DND-41 (cell line): ENCODE data around the gene SLC4A7.

Experiments
- EZH2 ChIP-seq: IDR thresholded peaks from 3 replicates; pipeline ENCODE4 v1.6.1; 2012; ENCODE audit warnings: borderline replicate concordance, low read depth, mild to moderate bottlenecking, moderate library complexity, low read length, inconsistent platforms; ENCODE audit not compliant: severe bottlenecking
- TF ChIP-seq, protein P1 (sequence below): IDR thresholded peaks from 2 replicates; pipeline ENCODE4 v1.5.1; 2012; ENCODE audit warnings: borderline replicate concordance, low read length, moderate library complexity, mild to moderate bottlenecking; ENCODE audit not compliant: poor library complexity, severe bottlenecking; ENCODE audit errors: extremely low read depth

DNA sequence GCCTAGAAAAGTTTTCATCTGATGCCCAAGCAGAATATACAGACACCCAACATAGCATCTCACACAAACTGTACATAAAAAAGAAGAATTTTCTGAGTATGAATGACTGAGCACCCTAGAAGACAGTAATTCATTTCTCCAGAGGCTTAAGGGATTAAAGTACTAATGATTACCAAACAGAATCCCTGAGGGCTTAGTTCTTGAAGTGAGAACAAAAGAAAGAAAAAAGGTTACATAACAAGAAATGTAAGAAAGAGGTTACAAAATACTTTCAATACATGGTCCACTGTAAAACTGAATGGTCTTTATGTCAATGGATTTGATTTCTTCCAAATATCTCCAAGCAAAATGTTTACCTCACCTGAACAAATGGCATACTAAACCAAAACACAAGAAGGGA is 105.9 kb downstream of the SLC4A7 start:
- TF ChIP-seq EZH2, result no peak
- TF ChIP-seq, protein P1, sequence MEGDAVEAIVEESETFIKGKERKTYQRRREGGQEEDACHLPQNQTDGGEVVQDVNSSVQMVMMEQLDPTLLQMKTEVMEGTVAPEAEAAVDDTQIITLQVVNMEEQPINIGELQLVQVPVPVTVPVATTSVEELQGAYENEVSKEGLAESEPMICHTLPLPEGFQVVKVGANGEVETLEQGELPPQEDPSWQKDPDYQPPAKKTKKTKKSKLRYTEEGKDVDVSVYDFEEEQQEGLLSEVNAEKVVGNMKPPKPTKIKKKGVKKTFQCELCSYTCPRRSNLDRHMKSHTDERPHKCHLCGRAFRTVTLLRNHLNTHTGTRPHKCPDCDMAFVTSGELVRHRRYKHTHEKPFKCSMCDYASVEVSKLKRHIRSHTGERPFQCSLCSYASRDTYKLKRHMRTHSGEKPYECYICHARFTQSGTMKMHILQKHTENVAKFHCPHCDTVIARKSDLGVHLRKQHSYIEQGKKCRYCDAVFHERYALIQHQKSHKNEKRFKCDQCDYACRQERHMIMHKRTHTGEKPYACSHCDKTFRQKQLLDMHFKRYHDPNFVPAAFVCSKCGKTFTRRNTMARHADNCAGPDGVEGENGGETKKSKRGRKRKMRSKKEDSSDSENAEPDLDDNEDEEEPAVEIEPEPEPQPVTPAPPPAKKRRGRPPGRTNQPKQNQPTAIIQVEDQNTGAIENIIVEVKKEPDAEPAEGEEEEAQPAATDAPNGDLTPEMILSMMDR, result no peak
